Activated T-helper 1 cell treated with anti-CD3 and anti-CD28 coated beads, Interleukin-12 subunit alpha, Interleukin-12 subunit beta, Interleukin-2, Interleukin-4 antibody, amounts not matched to agents 30 ng/mL and 10 ng/mL and 1 ng/mL, durations not matched to agents 14 hours and 24 hours and 36 hours (primary cell): ENCODE measurements around the gene KIF20A. TPM values are rescaled to one million over a fixed set of nuclear protein-coding genes. Genes with fewer than 3 reads are reported as not detected.

Experiments used
- DNase-seq: peaks from one replicate; pipeline ENCODE4 v3.0.0; 2021; ENCODE audit warnings: low spot score
- H3K27ac Mint-ChIP-seq: one replicate; pipeline ENCODE4 v1.8.0; 2021; ENCODE audit warnings: mild to moderate bottlenecking, mixed read lengths
- H3K27me3 Mint-ChIP-seq: one replicate; pipeline ENCODE4 v1.8.0; 2022; ENCODE audit warnings: mild to moderate bottlenecking, moderate library complexity, mixed read lengths; ENCODE audit not compliant: insufficient read depth
- H3K36me3 Mint-ChIP-seq: one replicate; pipeline ENCODE4 v1.8.0; 2021; ENCODE audit warnings: low read depth, mixed read lengths
- H3K4me1 Mint-ChIP-seq: one replicate; pipeline ENCODE4 v1.8.0; 2021; ENCODE audit warnings: low read depth, mixed read lengths
- H3K4me3 Mint-ChIP-seq: one replicate; pipeline ENCODE4 v1.8.0; 2021; ENCODE audit warnings: mild to moderate bottlenecking, moderate library complexity, mixed read lengths
- H3K9me3 Mint-ChIP-seq: one replicate; pipeline ENCODE4 v1.8.0; 2021; ENCODE audit warnings: mixed read lengths
- intact Hi-C: fragments of 100-400 bp; cut with micrococcal nuclease; formaldehyde crosslinking; loops from one replicate; pipeline ENCODE4 v1.15.1; 2024
- total RNA-seq: library from RNA; stranded (reverse); gene quantifications from 2 replicates; pipeline ENCODE4 v1.2.3, GENCODE V29; 2022

KIF20A gene
- total RNA-seq, 1 donor from 2014 or later = 17.4 TPM

- H3K27ac Mint-ChIP-seq = peak overlapping the region; percentile 31
- intact Hi-C loops = loop anchor here (5.0 kb wide), 2 partner anchors 324 to 1896 kb away; partner anchors contain the start of gene PKD2L2
- peaks cover 24% of the 10 kb centered on the region for H3K4me1 Mint-ChIP-seq
- no peaks in the 10 kb centered on the region for H3K27me3 Mint-ChIP-seq
- no peaks in the 10 kb centered on the region for H3K9me3 Mint-ChIP-seq
- no peak for DNase-seq
- peak overlapping the region; percentile 81 for H3K4me3 Mint-ChIP-seq
- H3K36me3 Mint-ChIP-seq = peaks cover 9% of the 10 kb centered on the region
These were observed 32.1 kb downstream of the KIF20A start for GRCh38 chr5:138210985-138211384.

- no peak for DNase-seq
- no peaks in the 10 kb centered on the region for H3K9me3 Mint-ChIP-seq
- peak overlapping the region; percentile 96 for H3K4me3 Mint-ChIP-seq
- peaks cover 24% of the 10 kb centered on the region for H3K4me1 Mint-ChIP-seq
- H3K27me3 Mint-ChIP-seq = no peaks in the 10 kb centered on the region
- H3K36me3 Mint-ChIP-seq = peaks cover 7% of the 10 kb centered on the region
- intact Hi-C loops = loop anchor here (1.0 to 5.0 kb wide), 11 partner anchors 34 to 1895 kb away; partner anchors contain the start of genes BRD8, CDC25C, EGR1 and ETF1
- peak overlapping the region; percentile 93 for H3K27ac Mint-ChIP-seq
These were observed 33.9 kb downstream of the KIF20A start for GRCh38 chr5:138212828-138213160.

DNA sequence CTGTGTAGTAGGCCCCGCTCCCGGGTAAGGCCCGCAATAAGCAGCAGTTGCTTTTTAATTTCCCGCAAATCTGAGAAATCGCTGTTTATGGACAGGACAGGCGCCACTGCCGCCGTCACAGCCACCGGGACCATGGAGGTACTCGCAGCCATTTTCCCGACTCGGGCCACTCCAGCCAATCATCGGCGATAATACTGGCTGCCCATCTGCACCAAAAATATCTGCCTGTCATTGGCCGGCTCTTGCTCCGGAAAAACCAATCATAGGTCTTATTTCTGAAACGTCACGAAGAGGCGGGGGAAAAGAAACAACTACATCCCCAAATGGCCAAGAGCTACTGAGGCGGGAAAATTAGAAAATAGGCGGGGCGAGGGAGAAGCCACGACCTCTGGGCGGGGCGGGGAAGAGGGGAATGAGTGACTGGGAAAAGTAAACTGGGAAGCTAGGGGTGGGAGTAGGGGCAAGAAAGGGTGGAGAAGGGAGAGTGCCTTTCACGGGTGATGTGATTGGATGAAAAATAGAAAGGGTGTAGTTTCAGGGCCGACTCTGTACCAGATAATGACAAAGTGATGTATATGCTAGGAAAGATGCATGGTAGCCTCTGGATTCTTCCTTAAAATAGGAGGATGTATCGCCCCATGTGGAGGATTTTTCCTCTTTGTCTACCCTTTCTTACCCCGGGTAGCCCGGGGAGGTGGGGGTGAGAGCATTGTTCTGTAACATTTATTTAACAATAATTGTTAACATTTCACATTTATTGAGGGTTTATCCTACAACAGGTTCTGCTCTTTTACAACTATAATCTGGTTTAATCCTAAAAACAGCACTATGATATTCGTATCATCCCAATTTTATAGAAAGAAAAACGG, 34.5 kb downstream of the KIF20A start, which contains the start of gene CDC23:
CDC23 (minus strand) TSS at position 163 of the 869 bp plus-strand sequence; CDS start at position 152, 11 bp downstream.
- H3K27me3 Mint-ChIP-seq = no peaks in the 10 kb centered on the region

DNA sequence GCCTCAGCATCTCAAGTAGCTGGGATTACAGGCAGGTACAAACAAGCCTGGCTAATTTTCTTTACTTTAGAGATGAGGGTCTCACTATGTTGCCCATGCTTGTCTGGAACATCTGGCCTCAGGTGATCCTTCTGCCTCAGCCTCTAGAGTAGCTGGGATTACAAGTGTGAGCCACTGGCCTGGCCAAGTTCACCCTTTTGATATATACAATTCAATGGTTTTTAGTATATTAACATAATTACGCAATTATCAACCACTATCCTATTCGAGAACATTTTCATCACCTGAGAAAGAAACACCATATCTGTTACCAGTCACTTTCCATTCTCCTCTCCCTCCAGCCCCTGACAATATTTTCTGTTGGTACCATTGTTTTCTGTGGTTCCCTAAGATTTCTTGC, 37.9 kb downstream of the KIF20A start:
- Mint-ChIP-seq H3K4me1 (peaks cover 13% of the 10 kb centered on the region), H3K36me3 (no peaks in the 10 kb centered on the region), H3K9me3 (no peaks in the 10 kb centered on the region), H3K27me3 (peaks cover 5% of the 10 kb centered on the region), H3K4me3 (no peak overlapping the region), H3K27ac (no peak overlapping the region)
- intact Hi-C loops = no loop called here
- no peak for DNase-seq

More for the DNA sequence above, 34.5 kb downstream of the KIF20A start, which contains the start of gene CDC23:
- peaks cover 24% of the 10 kb centered on the region for H3K4me1 Mint-ChIP-seq
- peak within 1 kb of the TSS; percentile 96 for H3K4me3 Mint-ChIP-seq
- H3K9me3 Mint-ChIP-seq = no peaks in the 10 kb centered on the region
- peak within 1 kb of the TSS; percentile 93 for H3K27ac Mint-ChIP-seq
- peaks cover 3% of the 10 kb centered on the region for H3K36me3 Mint-ChIP-seq
- intact Hi-C loops = loop anchor here (1.0 to 5.0 kb wide), 11 partner anchors 35 to 1894 kb away; partner anchors contain the start of genes BRD8, CDC25C, EGR1 and ETF1
- peak; percentile 89 for DNase-seq

- DNase-seq = no peak
- H3K9me3 Mint-ChIP-seq = no peaks in the 10 kb centered on the region
- H3K36me3 Mint-ChIP-seq = no peaks in the 10 kb centered on the region
- H3K27me3 Mint-ChIP-seq = peaks cover 19% of the 10 kb centered on the region
- H3K4me1 Mint-ChIP-seq = no peaks in the 10 kb centered on the region
- H3K4me3 Mint-ChIP-seq = no peak overlapping the region
- H3K27ac Mint-ChIP-seq = no peak overlapping the region
- intact Hi-C loops = no loop called here
These were observed 44.6 kb downstream of the KIF20A start for GRCh38 chr5:138223532-138223931.

DNA sequence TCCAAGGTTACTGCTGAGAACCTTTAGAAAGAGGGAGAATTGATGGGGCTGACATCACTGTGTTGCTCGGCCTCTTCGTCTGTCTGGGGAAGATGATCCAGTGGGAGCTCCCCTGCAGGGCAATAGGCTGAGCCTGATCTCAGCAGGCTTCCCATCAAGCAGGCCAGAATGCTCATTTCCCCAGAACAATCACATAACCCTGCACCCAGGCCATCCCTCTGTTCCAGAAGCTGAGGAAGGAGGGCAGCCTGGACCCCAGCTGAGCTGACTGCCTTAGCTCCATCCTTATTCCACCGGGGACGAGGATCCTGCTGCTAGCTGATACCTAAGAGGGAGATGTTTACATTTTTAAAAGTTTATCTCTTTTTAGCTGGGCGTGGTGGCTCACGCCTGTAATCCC, 45.8 kb downstream of the KIF20A start:
- no peak overlapping the region for H3K4me3 Mint-ChIP-seq
- no peak for DNase-seq
- H3K9me3 Mint-ChIP-seq = no peaks in the 10 kb centered on the region
- H3K27ac Mint-ChIP-seq = no peak overlapping the region
- H3K36me3 Mint-ChIP-seq = no peaks in the 10 kb centered on the region
- peaks cover 18% of the 10 kb centered on the region for H3K27me3 Mint-ChIP-seq
- intact Hi-C loops = no loop called here
- no peaks in the 10 kb centered on the region for H3K4me1 Mint-ChIP-seq

DNA sequence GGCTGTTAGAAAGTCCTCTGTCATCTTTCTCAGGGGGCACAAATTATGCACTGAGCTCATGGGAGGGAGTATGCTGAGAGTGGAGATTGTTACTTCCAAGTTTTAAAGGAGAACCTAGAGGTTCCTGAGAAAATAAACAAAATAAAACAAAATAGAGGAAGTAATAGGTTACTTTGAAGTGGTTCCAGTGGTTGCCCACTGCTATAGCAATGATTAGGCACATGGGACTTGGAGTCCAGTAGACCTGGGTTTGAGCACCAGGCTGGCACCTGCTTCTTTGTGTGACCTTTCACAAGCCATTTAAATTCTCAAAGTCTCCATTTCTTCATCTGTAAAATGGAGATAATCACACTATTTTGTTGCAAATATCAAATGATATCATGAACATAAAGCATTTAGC, 48.0 kb downstream of the KIF20A start:
- H3K9me3 Mint-ChIP-seq = no peaks in the 10 kb centered on the region
- H3K4me1 Mint-ChIP-seq = no peaks in the 10 kb centered on the region
- H3K4me3 Mint-ChIP-seq = no peak overlapping the region
- H3K36me3 Mint-ChIP-seq = no peaks in the 10 kb centered on the region
- no peak for DNase-seq
- peaks cover 18% of the 10 kb centered on the region for H3K27me3 Mint-ChIP-seq
- intact Hi-C loops = no loop called here
- no peak overlapping the region for H3K27ac Mint-ChIP-seq

- Mint-ChIP-seq H3K4me3 (no peak overlapping the region), H3K36me3 (no peaks in the 10 kb centered on the region), H3K4me1 (no peaks in the 10 kb centered on the region), H3K9me3 (no peaks in the 10 kb centered on the region), H3K27ac (no peak overlapping the region), H3K27me3 (peaks cover 12% of the 10 kb centered on the region)
- intact Hi-C loops = no loop called here
- DNase-seq = no peak
These were observed 50.5 kb downstream of the KIF20A start for GRCh38 chr5:138229387-138229786.

GRCh38 chr5:138230261-138230660, 51.3 kb downstream of the KIF20A start:
- intact Hi-C loops = no loop called here
- no peak for DNase-seq
- no peaks in the 10 kb centered on the region for H3K36me3 Mint-ChIP-seq
- no peak overlapping the region for H3K27ac Mint-ChIP-seq
- no peak overlapping the region for H3K4me3 Mint-ChIP-seq
- H3K27me3 Mint-ChIP-seq = peaks cover 14% of the 10 kb centered on the region
- no peaks in the 10 kb centered on the region for H3K9me3 Mint-ChIP-seq
- no peaks in the 10 kb centered on the region for H3K4me1 Mint-ChIP-seq

DNA sequence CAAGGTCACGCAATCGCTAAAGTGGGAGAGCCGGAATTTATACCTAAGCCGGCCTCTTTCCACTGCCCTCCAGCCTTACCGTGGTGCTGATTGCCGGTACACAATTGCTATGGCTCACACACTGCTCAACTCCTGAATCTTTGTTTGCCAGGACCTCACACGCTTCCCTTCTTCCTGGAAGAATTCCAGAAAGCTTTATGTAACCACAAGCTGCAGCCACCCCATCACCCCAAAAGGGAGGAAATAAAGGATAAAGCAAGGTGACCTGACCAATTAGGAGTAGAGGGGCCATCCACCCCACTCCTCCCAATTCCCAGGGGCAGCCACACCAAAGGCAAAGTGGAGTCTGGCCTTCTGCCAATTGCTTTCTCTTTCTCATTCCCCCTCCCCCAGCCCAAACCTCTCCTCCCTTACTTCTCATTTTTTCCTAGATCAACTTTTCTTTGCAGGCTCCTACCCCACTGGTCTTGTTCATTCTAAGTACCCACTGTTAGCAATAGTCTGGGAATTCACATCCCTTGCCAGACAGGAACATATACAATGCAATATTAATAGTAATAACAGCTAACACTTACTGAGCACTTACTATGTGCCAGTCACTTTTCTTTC, 52.2 kb downstream of the KIF20A start:
- no peak overlapping the region for H3K4me3 Mint-ChIP-seq
- no peak for DNase-seq
- H3K9me3 Mint-ChIP-seq = no peaks in the 10 kb centered on the region
- H3K27me3 Mint-ChIP-seq = peaks cover 14% of the 10 kb centered on the region
- H3K36me3 Mint-ChIP-seq = no peaks in the 10 kb centered on the region
- no peak overlapping the region for H3K27ac Mint-ChIP-seq
- no peaks in the 10 kb centered on the region for H3K4me1 Mint-ChIP-seq
- intact Hi-C loops = no loop called here

DNA sequence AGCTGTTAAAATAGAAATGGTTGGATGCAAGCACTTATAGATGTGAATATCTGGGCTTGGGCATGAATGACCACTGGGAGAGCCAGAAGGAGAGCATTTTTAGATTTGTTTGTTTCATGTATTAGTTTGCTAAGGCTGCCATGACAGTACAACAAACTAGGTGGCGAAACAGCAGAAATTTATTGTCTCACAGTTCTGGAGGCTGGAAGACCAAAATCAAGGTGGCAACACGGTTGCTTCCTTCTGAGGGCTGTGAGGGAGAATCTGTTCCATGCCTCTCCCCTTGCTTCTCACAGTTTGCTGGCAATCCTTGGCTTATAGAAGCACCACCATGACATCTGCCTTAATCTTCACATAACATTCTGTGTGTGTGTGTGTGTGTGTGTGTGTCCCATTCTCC, 54.4 kb downstream of the KIF20A start:
- Mint-ChIP-seq H3K9me3 (no peaks in the 10 kb centered on the region), H3K4me1 (no peaks in the 10 kb centered on the region), H3K27me3 (peaks cover 14% of the 10 kb centered on the region), H3K27ac (no peak overlapping the region), H3K36me3 (no peaks in the 10 kb centered on the region), H3K4me3 (no peak overlapping the region)
- intact Hi-C loops = no loop called here
- DNase-seq = no peak

GRCh38 chr5:138234651-138235050, 55.7 kb downstream of the KIF20A start:
- no peak overlapping the region for H3K27ac Mint-ChIP-seq
- no peak for DNase-seq
- H3K4me1 Mint-ChIP-seq = no peaks in the 10 kb centered on the region
- no peaks in the 10 kb centered on the region for H3K9me3 Mint-ChIP-seq
- no peak overlapping the region for H3K4me3 Mint-ChIP-seq
- intact Hi-C loops = no loop called here
- no peaks in the 10 kb centered on the region for H3K36me3 Mint-ChIP-seq
- peaks cover 23% of the 10 kb centered on the region for H3K27me3 Mint-ChIP-seq
